Stomach (tissue), 9 donors: ENCODE results near the gene TRIM62. TPM values are rescaled to one million over a fixed set of nuclear protein-coding genes. Genes with fewer than 3 reads are reported as not detected.

Experiments
- DNase-seq, 2 donors: peaks; one replicate each; pipeline versions ENCODE4 v3.0.0 to v3.0.0-alpha.2; 2013 to 2019
- H3K27ac ChIP-seq, 5 donors: fragments of 200-600 bp in 4 of 5; sonication (generic) in 4 of 5; one replicate each; pipeline ENCODE4 v1.5.1; 2013 to 2019; ENCODE audit warnings: mild to moderate bottlenecking in 1 of 5, moderate library complexity in 1 of 5
- H3K27me3 ChIP-seq, 3 donors: fragments of 200-600 bp; sonication (generic); one replicate each; pipeline ENCODE4 v1.5.1; 2017 to 2019; ENCODE audit warnings: mixed run types in 1 of 3
- H3K36me3 ChIP-seq, 4 donors: fragments of 200-600 bp; sonication (generic); 1 replicate in 3 of 4; 2 replicates in 1 of 4; pipeline ENCODE4 v1.5.1; 2016 to 2019
- H3K4me1 ChIP-seq, 4 donors: fragments of 200-600 bp; sonication (generic); one replicate each; pipeline ENCODE4 v1.5.1; 2016 to 2019
- H3K4me3 ChIP-seq, 4 donors: fragments of 200-600 bp; sonication (generic) in 3 of 4; one replicate each; pipeline ENCODE4 v1.5.1; 2016 to 2019; ENCODE audit warnings: mild to moderate bottlenecking in 1 of 4
- H3K9me3 ChIP-seq, 4 donors: fragments of 200-600 bp; sonication (generic); one replicate each; pipeline ENCODE4 v1.5.1; 2016 to 2019
- CTCF ChIP-seq, 7 experiments: fragments of 450-650 bp in 4 of 7; fragments of 200-600 bp in 3 of 7; sonication (generic) in 3 of 7; IDR thresholded peaks; one replicate each; pipeline ENCODE4 v1.5.1; 2016 to 2019; ENCODE audit warnings: antibody characterized with exemption in 7 of 7, control low read depth in 2 of 7, mild to moderate bottlenecking in 1 of 7
- EP300 ChIP-seq: sonication (generic); formaldehyde crosslinking; IDR thresholded peaks from one replicate; pipeline ENCODE4 v1.6.1; 2017; ENCODE audit warnings: antibody characterized with exemption
- POLR2A ChIP-seq, 4 donors: fragments of 450-650 bp; IDR thresholded peaks; one replicate each; pipeline ENCODE4 v1.6.1; 2016; ENCODE audit warnings: antibody characterized with exemption in 4 of 4, control low read depth in 2 of 4, mild to moderate bottlenecking in 1 of 4, moderate library complexity in 1 of 4
- POLR2AphosphoS5 ChIP-seq, 3 donors: sonication (generic); formaldehyde crosslinking; IDR thresholded peaks; one replicate each; pipeline ENCODE4 v1.6.1; 2016; ENCODE audit warnings: antibody characterized with exemption in 3 of 3
- WGBS, 5 donors: extraction: QIAGEN DNeasy Blood & Tissue Kit in 3 of 5; methylation state at CpG; one replicate each; pipeline versions ENCODE4 v1.1.5 to v1.1.7; 2013 to 2018; 5-methylcytosine and 5-hydroxymethylcytosine counted together
- intact Hi-C: fragments of 100-400 bp; cut with DNase I; formaldehyde crosslinking; loops from one replicate; pipeline ENCODE4 v1.15.1; 2023; ENCODE audit warnings: low total_unique reads
- polyA plus RNA-seq, 3 donors: library from polyadenylated mRNA; stranded (reverse); fragments of 200-250 nt; gene quantifications; one replicate each; pipeline ENCODE4 v1.2.3, GENCODE V29; 2013
- total RNA-seq, 5 donors: library from RNA; depleted of rRNA; stranded (reverse); fragments of >200 nt; gene quantifications; one replicate each; pipeline versions ENCODE4 v1.1.0 to v1.2.3, GENCODE V29; 2014 to 2016
- donor health status: healthy with polysubstance abuse.
- donor health status: Bipolar disorder and iron deficiency.
- donor health status: healthy.

The TRIM62 gene
- total and polyA plus RNA-seq, 8 donors: 0.76 to 18.1 (median 3.1) TPM

GRCh38 chr1:33133478-33134105 is 48.3 kb downstream of the TRIM62 start:
- no peak for DNase-seq
- intact Hi-C loops: no loop called here
- Histone ChIP-seq H3K27ac (no peak overlapping the region), H3K36me3 (peaks cover 0 to 13% (median 0%) of the 10 kb centered on the region in 4 donors), H3K27me3 (no peaks in the 10 kb centered on the region), H3K4me3 (no peak overlapping the region), H3K9me3 (no peaks in the 10 kb centered on the region), H3K4me1 (peaks cover 0 to 16% (median 3%) of the 10 kb centered on the region in 4 donors)
- no peak for TF ChIP-seq POLR2A (IDR thresholded peaks at IDR 0.05)
- no peak for TF ChIP-seq POLR2AphosphoS5 (IDR thresholded peaks at IDR 0.05)
- TF ChIP-seq EP300: no peak
- TF ChIP-seq CTCF (IDR thresholded peaks at IDR 0.05): no peak
- 57 to 86% (median 80%) methylated on average over 7 to 10 of the region's 10 CpGs for whole genome bisulfite sequencing, 5 donors

- Histone ChIP-seq H3K4me1 (peaks cover 5 to 22% (median 12%) of the 10 kb centered on the region in 4 donors), H3K4me3 (no peak overlapping the region), H3K27ac (no peak overlapping the region), H3K27me3 (no peaks in the 10 kb centered on the region), H3K36me3 (peaks cover 0 to 13% (median 0%) of the 10 kb centered on the region in 4 donors), H3K9me3 (no peaks in the 10 kb centered on the region)
- TF ChIP-seq EP300: no peak
- TF ChIP-seq POLR2A (IDR thresholded peaks at IDR 0.05): no peak
- TF ChIP-seq POLR2AphosphoS5 (IDR thresholded peaks at IDR 0.05): no peak
- no peak for TF ChIP-seq CTCF (IDR thresholded peaks at IDR 0.05)
- intact Hi-C loops: no loop called here
- no peak for DNase-seq
- 88 to 100% (median 95%) methylated on average over 2 of the region's 2 CpGs for WGBS, 5 donors
These were observed 49.3 kb downstream of the TRIM62 start for GRCh38 chr1:33132549-33132948.

GRCh38 chr1:33131191-33131590 is 50.7 kb downstream of the TRIM62 start:
- Histone ChIP-seq H3K9me3 (no peaks in the 10 kb centered on the region), H3K4me1 (peaks cover 11 to 29% (median 20%) of the 10 kb centered on the region in 4 donors), H3K27me3 (no peaks in the 10 kb centered on the region), H3K36me3 (peaks cover 0 to 13% (median 0%) of the 10 kb centered on the region in 4 donors), H3K4me3 (no peak overlapping the region), H3K27ac (no peak overlapping the region)
- intact Hi-C loops: no loop called here
- TF ChIP-seq POLR2A (IDR thresholded peaks at IDR 0.05) (no peak), EP300 (no peak), CTCF (IDR thresholded peaks at IDR 0.05) (no peak), POLR2AphosphoS5 (IDR thresholded peaks at IDR 0.05) (no peak)
- 77 to 85% (median 81%) methylated on average over 2 of the region's 2 CpGs for WGBS, 5 donors
- DNase-seq: no peak

- no peaks in the 10 kb centered on the region for H3K27me3 ChIP-seq
These were observed 51.5 kb downstream of the TRIM62 start for GRCh38 chr1:33130297-33130696.

More at GRCh38 chr1:33130297-33130696, 51.5 kb downstream of the TRIM62 start:
- Histone ChIP-seq H3K4me3 (no peak overlapping the region), H3K4me1 (peaks cover 11 to 35% (median 25%) of the 10 kb centered on the region in 4 donors), H3K9me3 (no peaks in the 10 kb centered on the region), H3K36me3 (peaks cover 0 to 13% (median 0%) of the 10 kb centered on the region in 4 donors), H3K27ac (no peak overlapping the region)
- no peak for DNase-seq
- intact Hi-C loops: no loop called here
- TF ChIP-seq POLR2A (IDR thresholded peaks at IDR 0.05) (no peak), POLR2AphosphoS5 (IDR thresholded peaks at IDR 0.05) (no peak), EP300 (no peak), CTCF (IDR thresholded peaks at IDR 0.05) (no peak)
- 73 to 79% (median 77%) methylated on average over 4 of the region's 4 CpGs for WGBS, 5 donors
